Body of pancreas (tissue), 4 donors: ENCODE results near the gene NHLRC2.

Experiments
- POLR2A ChIP-seq, 3 donors: fragments of 450-650 bp; IDR thresholded peaks; one replicate each; pipeline ENCODE4 v1.6.1; 2016; ENCODE audit warnings: antibody characterized with exemption in 3 of 3, mild to moderate bottlenecking in 2 of 3
- TF ChIP-seq, protein P1 (sequence below), 7 experiments: fragments of 450-650 bp in 4 of 7; fragments of 200-600 bp in 3 of 7; sonication (generic) in 3 of 7; IDR thresholded peaks; one replicate each; pipeline ENCODE4 v1.5.1; 2016 to 2019; ENCODE audit warnings: antibody characterized with exemption in 7 of 7

DNA sequence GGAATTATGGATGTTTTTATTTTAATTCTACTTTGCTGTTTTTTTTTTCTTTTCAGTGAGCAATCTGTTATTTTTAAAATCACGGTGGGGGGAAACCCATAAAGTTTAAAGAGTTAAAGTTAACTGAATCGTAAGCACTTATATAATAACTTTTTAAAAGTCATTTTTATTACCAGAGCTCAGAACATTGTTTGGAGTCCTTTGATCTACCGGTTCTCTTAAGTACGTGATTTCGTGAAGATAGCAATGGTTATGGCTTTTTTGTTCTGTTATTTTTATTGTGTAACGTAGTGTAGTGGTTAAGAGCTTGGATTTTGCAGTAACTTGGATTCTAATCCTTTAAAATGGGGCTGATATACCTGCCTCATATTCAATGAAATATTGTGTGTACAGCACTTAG lies 57.4 kb downstream of the NHLRC2 start:
- TF ChIP-seq, protein P1, sequence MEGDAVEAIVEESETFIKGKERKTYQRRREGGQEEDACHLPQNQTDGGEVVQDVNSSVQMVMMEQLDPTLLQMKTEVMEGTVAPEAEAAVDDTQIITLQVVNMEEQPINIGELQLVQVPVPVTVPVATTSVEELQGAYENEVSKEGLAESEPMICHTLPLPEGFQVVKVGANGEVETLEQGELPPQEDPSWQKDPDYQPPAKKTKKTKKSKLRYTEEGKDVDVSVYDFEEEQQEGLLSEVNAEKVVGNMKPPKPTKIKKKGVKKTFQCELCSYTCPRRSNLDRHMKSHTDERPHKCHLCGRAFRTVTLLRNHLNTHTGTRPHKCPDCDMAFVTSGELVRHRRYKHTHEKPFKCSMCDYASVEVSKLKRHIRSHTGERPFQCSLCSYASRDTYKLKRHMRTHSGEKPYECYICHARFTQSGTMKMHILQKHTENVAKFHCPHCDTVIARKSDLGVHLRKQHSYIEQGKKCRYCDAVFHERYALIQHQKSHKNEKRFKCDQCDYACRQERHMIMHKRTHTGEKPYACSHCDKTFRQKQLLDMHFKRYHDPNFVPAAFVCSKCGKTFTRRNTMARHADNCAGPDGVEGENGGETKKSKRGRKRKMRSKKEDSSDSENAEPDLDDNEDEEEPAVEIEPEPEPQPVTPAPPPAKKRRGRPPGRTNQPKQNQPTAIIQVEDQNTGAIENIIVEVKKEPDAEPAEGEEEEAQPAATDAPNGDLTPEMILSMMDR (IDR thresholded peaks at IDR 0.05), result no peak
- no peak for TF ChIP-seq POLR2A (IDR thresholded peaks at IDR 0.05)
